Mammary epithelial cell (primary cell): ENCODE data around the gene TTF2.

Experiments used
- EZH2 ChIP-seq: IDR thresholded peaks from 2 replicates; pipeline ENCODE4 v1.6.1; 2012; ENCODE audit warnings: low read length, inconsistent platforms, borderline replicate concordance
- TF ChIP-seq, protein P1 (sequence below), 2 donors: IDR thresholded peaks in 1 of 2; conservative IDR thresholded peaks in 1 of 2; 2 replicates each; pipeline ENCODE4 v1.5.1; 2011 to 2012; ENCODE audit warnings: inconsistent platforms in 2 of 2, low read length in 2 of 2, mild to moderate bottlenecking in 2 of 2, control low read depth in 1 of 2, low read depth in 1 of 2; ENCODE audit not compliant: insufficient read depth in 1 of 2; ENCODE audit errors: extremely low read depth in 1 of 2

DNA sequence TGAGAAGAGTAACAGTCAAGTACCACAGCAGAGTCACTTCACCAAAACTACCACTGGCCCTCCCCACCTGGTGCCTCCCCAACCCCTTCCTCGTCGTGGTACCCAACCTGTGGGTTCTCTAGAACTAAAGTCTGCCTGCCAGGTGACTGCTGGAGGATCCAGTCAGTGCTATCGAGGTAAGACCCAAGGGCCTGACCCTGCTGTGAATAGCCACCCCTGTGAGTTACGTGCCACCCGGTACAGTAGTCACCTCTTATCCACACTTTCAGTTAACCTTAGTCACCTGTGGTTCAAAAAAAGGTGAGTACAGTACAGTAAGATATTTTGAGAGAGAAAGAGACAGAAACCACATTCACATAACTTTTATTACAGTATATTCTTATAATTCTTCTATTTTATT is 16.5 kb downstream of the TTF2 start:
- TF ChIP-seq, protein P1, sequence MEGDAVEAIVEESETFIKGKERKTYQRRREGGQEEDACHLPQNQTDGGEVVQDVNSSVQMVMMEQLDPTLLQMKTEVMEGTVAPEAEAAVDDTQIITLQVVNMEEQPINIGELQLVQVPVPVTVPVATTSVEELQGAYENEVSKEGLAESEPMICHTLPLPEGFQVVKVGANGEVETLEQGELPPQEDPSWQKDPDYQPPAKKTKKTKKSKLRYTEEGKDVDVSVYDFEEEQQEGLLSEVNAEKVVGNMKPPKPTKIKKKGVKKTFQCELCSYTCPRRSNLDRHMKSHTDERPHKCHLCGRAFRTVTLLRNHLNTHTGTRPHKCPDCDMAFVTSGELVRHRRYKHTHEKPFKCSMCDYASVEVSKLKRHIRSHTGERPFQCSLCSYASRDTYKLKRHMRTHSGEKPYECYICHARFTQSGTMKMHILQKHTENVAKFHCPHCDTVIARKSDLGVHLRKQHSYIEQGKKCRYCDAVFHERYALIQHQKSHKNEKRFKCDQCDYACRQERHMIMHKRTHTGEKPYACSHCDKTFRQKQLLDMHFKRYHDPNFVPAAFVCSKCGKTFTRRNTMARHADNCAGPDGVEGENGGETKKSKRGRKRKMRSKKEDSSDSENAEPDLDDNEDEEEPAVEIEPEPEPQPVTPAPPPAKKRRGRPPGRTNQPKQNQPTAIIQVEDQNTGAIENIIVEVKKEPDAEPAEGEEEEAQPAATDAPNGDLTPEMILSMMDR (conservative IDR thresholded peaks at IDR 0.05 in 1 of 2, IDR thresholded peaks at IDR 0.05 in 1 of 2; ENCODE audit: extremely low read depth in 1 of 2, insufficient read depth in 1 of 2, low read depth in 1 of 2, low read length in 2 of 2): no peak
- TF ChIP-seq EZH2: no peak
